ENCODE measurements around the gene SASH1.

The SASH1 gene

DNA sequence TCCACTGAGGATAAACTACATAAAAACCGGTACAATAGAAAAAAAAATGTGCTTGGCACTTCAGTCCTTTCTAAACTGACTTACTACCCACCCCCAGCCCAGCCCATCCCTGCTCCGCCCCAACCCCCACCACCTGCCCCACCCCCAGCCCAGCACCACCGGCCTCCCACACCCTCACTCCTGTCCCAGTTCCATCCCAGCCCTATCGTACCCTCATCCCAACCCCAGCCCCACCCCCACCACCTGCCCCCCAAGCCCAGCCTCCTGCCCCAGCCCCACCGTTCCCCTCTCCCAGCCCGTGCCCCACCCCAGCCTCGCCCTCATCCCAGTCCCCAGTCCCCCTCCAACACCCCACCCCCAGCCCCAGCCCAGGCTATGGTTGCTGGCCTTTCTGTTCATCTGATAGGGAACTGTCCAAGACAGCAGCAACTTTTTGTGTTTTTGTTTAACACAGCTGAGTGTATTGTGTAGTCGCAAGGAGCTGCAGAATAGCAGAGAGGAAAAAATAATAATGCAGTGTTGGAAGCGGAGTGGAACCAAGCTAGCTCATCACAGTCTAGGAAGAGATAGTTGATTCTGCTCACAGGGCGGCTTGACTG, 61.9 kb downstream of the SASH1 start:
- no peak for DNase-seq (ENCODE audit: low read depth)

DNA sequence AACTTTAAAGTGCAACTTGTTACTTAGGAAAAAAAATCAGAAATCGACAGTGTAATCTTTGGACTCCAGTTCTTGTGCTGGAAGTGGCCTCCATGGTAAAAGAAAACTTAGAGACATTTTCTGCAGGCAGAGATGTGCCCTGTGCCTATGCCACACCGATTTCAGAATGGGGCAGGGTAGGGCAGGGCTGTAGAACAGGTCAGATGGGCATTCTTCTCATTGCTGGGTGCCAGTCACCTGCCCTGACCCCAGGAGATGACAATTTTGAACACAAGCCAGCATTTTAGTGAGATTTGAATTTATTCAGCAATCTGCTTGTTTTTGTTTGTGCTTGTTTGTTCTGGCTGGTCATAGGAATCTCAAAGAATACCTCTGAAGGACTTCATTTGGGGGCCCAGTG, 63.3 kb downstream of the SASH1 start:
- no peak for DNase-seq (ENCODE audit: low read depth)

DNA sequence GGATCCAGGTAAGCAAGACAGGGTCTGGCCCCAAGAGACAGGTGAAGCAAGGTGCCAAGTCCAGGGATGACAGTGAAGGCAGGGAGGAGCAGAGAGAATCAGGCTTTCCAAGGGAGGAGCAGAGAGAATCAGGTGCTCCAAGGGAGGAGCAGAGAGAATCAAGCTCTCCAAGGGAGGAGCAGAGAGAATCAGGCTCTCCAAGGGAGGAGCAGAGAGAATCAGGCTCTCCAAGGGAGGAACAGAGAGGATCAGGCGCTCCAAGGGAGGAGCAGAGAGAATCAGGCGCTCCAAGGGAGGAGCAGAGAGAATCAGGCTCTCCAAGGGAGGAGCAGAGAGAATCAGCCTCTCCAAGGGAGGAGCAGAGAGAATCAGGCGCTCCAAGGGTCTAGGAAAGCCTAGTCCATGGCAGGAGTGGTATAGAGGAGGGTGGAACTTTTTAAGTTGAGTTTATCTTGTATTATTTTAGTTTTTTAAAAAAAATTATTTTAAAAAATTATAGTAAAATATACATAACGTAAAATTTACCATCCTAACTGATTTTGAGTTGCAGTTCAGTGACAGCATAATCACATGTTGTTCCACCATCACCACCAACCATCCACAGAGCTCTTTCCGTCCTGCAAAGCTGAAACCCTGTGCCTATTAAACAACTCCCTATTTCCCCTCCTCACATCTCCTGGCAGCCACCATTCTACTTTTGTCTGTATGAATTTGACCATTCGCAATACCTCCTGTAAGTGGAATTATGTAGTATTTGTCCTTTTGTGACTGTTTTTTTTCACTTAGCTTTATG, 64.1 kb downstream of the SASH1 start:
- DNase-seq (ENCODE audit: low read depth): no peak

DNA sequence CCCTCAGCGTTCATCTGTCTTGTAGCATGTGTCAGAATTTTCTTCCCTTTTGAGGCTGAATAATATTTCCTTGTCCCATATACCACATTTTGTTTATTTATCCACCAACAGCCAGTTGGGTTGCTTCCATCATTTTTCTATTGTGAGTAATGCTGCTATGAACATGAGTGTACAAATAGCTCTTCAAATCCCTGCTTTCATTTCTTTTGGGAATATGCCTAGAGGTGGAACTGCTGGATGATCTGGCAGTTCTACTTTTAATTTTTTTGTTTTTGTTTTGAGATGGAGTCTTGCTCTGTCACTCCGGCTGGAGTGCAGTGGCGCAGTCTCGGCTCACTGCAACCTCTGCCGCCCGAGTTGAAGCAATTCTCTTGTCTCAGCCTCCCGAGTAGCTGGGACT, 64.7 kb downstream of the SASH1 start:
- peak; percentile 97 for DNase-seq (ENCODE audit: low read depth)

DNA sequence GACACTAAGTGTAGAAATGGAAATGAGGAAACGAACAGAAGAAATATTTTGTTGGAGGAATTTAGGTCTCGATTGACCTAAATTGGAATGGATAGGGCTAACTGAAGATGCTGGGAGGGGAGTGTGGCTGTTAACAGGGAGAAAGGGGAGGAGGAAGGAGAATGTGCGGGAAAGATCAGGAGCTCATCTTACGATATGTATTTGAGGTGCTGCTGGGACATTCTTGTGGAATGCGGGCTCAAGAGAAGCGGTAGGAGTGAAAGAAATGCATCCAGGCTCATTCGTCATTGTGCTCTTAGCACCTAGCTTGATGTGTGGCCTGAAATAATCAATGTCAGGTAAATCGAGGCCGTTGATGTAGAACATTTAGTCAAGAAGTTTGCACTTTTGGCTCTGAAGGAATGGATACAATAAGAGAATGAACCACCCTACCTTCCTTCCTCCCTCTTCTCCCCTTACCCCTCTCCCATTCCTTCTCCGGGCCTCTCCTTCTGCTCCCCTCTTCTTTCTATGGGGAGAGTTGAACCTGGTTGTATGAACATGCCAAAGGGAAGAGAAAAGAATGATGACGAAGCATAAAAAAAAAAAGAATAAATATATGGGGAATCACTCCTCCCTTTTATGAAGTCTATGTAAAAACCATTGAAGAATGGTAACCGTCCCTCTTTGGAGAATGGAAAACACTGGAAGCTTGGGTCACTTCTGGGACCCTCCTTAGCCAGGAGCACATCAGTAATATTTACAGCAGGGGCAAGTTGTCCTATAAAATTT, 70.9 kb downstream of the SASH1 start:
- DNase-seq (ENCODE audit: low read depth): no peak

DNA sequence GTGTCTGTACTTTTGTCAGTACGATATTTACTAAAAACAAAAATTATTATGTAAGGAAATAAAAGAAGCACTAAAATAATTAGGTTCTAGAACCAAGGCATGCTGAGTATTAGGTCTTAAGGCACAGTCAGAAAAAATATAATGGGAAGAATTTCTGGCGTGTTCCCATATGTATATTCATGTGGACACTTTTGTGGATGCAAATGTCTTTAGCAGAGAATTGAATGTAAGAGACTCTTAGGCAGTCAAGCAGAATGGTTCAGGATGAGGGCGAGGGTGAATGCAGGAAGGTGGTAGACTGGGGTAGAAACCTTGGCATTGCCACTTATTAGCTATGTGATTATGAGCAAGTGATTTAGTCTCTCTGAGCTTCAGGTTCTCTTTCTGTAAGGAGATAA, 71.5 kb downstream of the SASH1 start:
- DNase-seq (ENCODE audit: low read depth): no peak

DNA sequence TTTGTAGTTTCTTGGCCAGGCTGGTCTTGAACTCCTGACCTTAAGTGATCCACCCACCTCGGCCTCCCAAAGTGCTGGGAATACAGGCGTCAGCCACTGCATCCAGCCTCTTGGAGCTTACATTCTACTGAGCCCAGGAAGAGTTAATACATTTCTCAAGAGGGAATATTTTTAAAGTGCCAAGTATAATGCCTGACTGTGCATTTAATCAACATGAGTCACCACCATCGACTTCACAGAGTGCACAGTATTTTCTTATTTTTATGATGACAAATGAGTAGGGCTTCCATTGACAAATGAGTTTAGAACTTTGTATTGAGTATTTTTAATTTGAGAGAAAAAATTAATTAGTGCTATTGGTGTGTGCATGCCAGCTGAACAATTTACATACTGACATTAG, 72.2 kb downstream of the SASH1 start:
- DNase-seq (ENCODE audit: low read depth): peak; percentile 88

DNA sequence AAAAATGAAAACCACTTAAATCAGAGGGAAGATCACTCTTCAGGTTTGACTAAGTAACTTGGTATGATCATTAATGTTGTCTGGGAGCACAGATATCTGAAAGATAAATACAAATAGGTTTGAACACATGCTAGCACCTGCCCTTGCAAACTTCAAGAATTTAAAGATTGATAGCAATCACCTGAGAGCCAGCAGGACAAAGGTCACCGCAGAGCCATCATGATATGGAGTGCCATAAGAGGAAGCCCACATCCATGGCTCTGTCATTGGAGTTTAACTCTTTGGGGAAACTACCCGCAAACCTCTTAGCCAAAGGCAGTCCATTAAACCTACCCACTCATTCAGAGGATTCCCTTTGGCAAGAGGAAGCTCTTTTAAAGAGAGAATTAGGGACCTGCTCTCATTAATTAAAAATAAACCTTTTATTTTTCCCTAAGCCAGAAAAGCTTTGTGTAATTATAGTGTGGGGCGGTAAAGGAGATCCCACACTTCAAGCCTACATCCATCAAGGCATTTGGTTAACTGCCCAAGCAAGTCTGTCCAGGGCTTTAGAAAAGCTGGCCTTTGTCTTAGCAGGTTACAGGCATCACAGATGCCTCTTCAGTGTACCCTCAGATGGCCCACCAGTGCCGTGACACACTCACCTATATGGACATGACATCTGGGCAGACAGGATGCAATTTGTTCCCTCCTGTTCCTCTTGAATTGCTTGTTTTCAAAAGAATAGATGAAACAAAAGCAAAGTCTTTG, 73.0 kb downstream of the SASH1 start:
- DNase-seq (ENCODE audit: low read depth): no peak

DNA sequence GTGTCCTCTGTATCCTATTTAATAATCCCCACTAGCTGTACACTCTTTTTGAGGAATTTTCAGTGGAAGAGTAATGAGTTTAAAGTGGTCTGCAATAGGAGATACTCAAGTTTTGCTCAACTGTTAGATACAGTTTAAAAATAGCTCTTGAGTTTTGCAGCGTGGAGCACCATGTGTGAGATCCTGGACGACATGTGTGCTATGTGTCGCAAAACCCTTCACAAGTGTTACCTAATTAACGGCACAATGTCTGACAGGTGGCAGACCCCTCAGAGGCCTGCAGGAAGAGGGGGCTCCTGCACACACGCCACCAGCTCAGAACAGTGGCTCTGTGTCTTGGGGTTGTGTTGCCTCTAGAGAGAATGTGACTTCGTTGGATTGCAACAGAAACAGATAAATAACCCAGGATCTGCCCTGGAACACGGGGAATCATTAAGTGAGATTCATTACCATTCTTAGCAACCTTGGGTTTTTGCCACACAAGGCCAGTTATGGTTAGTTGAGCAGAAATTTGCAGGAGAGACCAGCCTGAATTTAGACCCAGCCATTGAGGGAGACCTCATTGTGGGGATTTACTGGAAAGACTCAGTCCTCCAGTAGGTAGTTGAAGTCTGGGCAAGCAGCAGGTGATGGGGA, 73.8 kb downstream of the SASH1 start:
- no peak for DNase-seq (ENCODE audit: low read depth)

DNA sequence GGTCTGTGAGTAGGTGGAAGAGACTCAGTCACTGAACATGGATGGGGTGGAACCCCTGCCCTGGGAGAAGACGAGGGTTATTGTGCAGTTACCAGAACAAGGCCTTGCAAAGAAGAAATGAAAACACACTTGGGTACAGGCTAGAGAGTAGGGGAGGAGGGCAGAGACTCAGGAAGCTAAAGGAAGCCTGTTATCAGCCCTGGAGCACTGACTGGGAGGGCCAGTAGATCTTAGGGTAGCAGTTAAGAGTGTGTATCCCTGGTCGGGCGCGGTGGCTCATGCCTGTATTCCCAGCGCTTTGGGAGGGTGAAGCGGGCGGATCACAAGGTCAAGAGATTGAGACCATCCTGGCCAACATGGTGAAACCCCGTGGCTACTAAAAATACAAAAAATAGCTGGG, 74.4 kb downstream of the SASH1 start:
- DNase-seq (ENCODE audit: low read depth): no peak

DNA sequence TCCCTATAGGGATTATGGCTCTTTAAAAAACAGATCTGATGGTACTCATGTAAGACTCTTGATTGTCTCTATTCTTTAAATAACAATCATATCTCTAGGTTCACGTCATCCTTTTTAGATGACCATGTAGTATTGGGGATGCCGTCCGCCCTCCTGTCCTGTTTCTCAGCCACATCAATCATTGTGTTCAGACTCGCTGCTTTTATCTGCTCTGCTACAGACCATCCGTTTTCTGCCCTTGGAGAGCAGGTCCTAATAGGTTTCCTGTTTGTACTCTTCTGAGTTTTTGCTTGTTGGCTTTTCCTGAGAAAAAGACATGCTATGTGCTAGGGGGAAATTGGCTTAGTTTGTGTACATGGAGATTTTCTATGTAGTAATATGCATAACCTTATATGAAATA, 76.8 kb downstream of the SASH1 start:
- no peak for DNase-seq (ENCODE audit: low read depth)

DNA sequence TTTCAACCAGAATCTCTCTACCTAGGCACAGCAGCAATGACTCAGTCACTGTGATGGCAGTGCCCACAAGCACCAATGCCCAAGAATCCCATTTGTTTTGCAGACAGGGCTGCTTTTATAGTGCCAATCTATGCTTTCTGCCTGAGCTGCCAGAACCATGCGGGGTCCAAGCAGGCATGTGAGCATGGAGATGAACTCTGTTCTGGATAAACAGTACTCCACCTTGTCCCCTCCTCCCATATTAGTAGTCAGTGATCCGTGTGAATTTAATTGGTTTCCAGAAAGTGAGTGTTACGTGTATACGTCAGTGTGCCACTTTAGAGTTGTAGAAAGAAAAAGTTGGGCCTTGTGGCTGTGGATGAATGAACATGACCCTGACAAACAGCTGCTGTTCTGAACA, 79.4 kb downstream of the SASH1 start:
- no peak for DNase-seq (ENCODE audit: low read depth)

DNA sequence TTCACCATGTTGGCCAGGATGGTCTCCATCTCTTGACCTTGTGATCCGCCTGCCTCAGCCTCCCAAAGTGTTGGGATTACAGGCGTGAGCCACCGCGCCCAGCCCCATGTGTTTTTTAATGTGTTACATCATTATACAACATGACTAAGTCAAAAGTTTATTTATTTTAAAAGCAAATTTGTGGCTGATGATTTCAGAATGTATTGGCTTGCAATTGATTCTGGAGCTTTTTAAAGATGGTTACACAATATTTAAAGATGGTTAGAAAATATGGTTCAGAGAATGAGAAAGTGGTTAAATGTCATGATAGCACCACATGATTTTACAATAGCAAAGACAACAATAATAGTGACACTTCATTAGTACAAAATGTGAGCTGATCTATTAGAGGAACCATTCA, 80.5 kb downstream of the SASH1 start:
- DNase-seq (ENCODE audit: low read depth): peak; percentile 50

DNA sequence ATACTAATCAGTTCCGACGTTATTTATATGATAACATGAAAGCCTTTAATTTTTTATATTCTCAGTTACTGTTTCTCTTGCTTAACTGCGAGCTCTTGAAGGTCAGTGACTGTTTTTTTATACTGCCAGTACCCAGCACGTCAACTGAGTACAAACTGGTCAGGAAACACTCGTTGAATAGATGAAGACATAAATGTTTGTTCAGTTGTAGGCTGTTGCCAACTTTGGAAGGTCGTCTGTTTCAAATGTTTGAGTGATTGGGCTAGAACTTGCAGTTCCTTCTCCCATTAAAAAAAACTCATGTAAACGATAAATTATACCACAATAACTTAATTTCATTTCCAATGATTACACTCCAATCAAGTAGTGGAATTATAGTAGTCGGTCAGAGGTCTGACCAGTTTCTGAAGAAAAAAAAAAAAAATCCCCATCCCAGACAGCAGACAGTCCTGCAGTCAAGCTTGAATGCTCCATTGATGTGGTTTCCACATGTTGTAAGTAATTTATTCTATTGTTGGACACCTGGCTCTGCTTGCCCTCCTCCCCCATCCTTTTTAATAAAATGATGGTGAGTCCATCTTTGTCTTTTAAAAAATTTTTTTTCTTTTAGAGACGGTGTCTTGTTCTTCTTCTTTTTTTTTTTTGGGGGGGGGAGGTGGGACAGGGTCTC, 81.1 kb downstream of the SASH1 start:
- DNase-seq (ENCODE audit: low read depth): no peak

DNA sequence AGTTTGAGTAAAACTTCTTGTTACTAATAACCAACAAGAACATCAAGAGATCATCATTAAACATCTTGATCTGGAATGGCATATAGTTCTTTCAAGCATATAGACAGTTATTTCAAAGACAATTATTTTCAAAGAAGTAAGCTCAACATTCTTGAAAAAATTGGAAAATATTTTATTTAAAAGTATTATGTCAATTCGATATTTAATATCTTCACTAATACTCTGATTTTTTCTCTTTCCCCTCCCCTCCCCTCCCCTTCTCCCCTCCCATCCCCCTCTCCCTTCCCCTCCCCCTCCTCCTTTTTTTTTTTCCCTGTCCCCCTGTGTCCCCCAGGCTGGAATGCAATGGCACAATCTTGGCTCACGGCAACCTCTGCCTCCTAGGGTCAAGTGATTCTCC, 82.8 kb downstream of the SASH1 start:
- DNase-seq (ENCODE audit: low read depth): no peak

DNA sequence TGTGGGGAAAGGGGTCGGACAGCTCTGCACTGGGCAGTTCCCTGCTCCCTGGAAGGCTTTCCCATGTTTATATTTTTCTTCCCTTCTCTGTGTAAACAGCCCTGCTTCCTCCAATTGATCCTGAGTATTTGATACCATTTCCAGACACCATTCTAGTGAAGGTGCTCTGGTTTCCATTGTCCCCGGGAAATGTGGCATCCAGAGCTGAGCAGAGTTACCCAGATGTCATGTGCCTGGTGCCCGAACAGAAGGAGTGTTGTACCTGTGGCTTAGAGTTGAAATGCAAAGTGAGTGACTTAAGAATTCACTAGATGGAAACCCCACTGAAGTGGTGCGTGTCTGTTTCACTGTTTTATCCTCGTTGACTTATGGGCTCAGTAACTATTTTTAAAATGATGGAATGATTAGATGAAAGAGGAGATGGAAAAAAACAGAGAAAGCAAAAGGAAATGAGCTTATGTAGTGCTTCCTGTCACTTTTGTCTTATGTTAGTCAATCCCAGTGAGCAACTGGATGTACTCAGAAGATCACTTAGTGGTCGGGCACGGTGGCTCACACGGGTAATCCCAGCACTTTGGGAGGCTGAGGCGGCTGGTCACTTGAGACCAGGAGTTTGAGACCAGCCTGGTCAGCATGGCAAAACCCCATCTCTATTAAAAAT, 83.8 kb downstream of the SASH1 start:
- DNase-seq (ENCODE audit: low read depth): no peak

DNA sequence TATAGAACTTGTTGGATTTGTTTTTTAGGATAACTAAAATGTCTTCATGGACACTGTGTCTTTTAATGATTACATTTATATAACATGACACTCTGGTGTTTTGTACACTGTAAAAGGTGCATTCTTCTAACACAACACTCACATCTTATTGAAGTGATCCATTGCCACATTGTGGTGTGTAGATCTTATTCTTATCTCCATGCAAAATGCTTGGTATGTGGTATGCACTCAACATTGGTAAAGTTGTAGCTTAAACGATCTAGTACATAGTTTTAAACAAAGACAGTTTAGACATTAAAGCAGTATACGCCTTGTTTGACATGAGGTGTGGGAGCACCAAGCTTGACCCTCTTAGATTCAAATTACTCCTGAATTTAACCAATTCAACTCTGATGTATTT, 84.7 kb downstream of the SASH1 start:
- DNase-seq (ENCODE audit: low read depth): no peak

DNA sequence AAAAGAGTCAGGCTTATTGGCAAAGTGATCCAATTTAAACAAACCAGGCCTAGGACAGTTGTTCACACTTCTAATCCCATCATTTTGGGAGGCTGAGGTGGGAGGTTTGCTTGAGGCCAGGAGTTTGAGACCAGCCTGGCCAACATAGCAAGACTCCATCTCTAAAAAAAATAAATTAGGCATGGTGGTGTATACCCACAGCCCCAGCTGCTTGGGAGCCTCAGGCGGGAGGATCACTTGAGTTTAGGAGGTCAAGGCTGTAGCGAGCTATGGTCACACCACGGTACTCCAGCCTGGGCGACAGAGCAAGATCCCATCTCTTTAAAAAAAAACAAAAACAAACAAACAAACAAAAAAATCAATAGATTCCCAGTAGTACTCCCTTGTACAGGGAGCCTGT, 86.8 kb downstream of the SASH1 start:
- no peak for DNase-seq (ENCODE audit: low read depth)

DNA sequence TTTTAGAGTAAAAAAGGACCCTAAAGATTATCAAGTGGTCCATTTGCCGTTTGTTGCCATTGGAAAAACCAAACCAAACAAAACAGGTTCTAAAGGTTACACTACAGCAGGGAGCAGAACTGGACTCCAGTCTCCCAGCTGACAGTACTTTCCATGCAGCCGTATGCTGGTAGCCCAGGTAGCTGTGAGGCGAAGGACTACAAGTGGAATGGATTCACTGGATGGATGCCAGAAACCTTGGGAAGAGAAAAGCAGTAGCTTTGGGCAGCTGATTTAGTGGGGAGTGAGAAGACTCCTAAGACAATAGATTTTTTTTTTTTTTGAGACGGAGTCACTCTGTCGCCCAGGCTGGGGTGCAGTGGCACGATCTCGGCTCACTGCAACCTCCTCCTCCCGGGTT, 88.3 kb downstream of the SASH1 start:
- no peak for DNase-seq (ENCODE audit: low read depth)

DNA sequence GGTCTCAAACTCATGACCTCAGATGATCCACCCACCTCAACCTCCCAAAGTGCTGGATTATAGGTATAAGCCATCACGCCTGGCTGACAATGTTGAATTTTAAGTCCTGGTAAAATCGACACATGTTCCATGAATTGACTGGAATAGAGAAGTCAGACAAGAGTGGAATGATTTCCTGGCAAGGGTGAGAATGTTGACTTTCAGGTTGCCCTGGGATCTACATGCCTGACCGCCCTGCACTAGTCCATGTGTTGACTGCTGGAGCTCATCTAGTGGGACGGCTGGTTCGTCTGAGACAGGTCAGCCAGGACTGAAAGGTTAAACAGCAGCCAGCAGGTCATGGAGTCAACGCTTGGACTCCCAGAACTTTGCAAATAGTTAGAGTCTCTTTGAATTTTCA, 88.8 kb downstream of the SASH1 start:
- DNase-seq (ENCODE audit: low read depth): no peak

DNA sequence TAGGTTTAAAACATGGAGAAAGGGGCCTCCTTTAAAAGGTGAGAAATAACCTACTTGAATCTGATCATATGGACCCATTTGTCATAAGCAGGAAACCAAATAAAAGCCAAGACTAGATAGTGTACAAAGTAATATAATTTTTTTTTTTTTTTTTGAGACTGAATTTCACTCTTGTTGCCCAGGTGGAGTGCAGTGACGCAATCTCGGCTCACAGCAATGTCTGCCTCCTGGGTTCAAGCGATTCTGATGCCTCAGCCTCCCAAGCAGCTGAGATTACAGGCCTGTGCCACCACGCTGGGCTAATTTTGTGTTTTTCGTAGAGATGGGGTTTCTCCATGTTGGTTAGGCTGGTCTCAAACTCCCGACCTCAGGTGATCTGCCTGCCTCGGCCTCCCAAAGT, 89.2 kb downstream of the SASH1 start:
- no peak for DNase-seq (ENCODE audit: low read depth)

All from ELR (cell line).